Measurements from ENCODE around the gene TMEM108.

Gene TMEM108

GRCh38 chr3:133364704-133365103 lies 326.5 kb downstream of the TMEM108 start:
- no peak for DNase-seq

- no peak for DNase-seq
Measured at GRCh38 chr3:133366921-133367320, 328.7 kb downstream of the TMEM108 start.

- no peak for DNase-seq
Measured at GRCh38 chr3:133367403-133367802, 329.2 kb downstream of the TMEM108 start.

GRCh38 chr3:133367956-133368355 lies 329.8 kb downstream of the TMEM108 start:
- no peak for DNase-seq

DNA sequence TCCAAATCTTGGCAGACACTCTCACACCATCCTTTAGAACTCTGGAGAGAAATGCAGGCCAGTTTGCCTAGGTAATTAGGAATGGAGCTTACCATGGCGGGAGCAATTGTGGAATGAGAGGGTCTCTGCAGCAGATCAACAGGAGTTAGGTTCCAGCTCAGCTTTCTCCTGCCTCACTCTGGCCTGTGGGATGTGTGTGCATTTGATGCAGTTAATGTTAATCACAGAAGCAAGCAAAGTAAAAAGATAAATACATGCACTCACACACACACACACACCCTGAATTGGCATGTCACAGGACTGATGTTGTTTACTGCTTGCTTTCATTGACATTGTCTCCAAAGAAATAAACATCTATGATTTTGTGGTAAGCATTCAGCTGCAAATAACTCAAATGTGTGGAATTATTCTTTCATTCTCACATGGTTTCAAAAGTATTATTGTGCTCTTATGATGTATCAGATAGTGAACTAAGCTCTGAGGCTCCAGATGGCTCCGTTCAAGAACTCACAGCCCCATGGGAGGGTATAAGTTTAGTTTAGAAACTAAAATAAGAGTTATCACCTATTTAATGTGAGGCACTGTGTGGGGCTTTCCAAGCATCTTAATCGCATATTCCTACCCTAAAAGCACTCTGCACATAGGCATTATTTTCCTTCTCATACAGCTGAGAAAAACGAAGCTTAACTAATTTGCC lies 330.3 kb downstream of the TMEM108 start:
- DNase-seq, result no peak

DNA sequence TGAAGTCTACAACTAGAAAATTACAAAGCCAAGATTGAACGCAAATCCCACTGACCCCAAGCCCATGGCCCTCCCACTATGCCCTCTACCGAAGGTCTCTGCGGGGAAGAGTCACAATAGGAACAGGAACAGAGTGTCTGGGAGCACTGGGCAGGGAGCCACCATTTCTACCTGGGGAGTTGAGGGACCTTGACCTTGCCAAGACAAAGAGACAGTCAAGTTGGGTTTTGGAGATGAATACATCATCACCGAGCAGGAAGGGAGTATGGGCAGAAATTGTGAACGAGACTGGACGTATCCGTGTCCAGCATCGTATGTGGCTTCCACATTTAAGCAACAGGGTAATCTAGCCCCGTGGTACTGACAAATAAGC lies 330.9 kb downstream of the TMEM108 start:
- DNase-seq, result no peak

DNA sequence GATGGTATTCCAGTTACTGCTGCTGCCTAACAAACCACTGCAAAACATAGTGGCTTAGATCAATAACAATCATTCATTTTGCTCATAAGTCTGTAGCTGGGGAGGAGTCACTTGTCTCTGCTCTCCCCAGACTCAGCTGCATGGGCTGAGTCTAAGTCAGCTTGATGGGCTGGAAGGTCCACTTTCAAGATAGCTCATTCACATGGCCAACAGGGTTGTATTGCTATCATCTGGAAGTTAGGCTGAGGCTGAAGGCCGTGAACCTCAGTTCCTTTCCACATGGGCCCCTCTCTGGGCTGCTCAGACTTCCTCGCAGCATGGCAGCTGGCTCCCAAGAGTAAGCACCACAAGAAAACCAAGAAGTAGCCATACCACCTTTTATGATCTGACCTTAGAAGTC lies 333.0 kb downstream of the TMEM108 start:
- DNase-seq, result no peak

DNA sequence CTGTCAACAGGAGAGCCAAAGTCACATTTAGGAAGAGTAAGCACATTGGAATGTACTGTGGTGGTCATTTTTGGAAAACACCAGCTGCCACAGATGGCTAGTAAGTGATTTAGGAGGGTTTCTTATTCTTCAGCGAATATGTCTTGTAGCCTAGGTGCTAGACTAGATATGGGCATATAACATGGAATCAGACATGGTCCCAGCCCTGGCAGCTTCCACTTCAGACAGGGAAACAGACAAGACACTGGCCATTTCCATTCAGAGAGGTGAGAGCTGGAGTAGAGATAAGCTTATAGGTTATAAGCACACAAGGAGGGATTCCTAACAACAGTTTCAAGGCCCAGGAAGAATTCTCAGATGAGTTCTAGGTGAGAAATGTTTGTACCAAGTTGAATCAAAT lies 333.5 kb downstream of the TMEM108 start:
- no peak for DNase-seq

- peak; percentile 76 to 92 for DNase-seq
Measured at GRCh38 chr3:133374708-133375402, 336.7 kb downstream of the TMEM108 start.

DNA sequence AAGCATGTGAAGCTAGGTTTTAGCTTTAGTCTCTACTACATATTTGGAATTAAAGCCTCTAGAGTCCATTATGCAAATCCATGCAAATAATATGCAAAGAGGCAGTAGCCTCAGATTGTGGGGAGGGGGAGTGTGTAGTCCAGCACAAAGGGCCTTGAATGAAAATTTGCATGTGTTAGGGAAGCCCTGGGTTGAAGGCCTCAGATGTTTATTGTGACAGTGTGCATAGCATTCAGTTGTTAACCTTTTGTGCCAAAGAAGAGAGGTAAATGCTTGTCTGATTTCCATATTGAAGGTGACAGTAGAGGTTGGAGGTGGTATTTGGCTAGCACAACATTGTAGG lies 337.2 kb downstream of the TMEM108 start:
- DNase-seq, result peak; percentile 97 to 99

GRCh38 chr3:133376810-133377209 lies 338.6 kb downstream of the TMEM108 start:
- peak; percentile 14 to 30 for DNase-seq

DNA sequence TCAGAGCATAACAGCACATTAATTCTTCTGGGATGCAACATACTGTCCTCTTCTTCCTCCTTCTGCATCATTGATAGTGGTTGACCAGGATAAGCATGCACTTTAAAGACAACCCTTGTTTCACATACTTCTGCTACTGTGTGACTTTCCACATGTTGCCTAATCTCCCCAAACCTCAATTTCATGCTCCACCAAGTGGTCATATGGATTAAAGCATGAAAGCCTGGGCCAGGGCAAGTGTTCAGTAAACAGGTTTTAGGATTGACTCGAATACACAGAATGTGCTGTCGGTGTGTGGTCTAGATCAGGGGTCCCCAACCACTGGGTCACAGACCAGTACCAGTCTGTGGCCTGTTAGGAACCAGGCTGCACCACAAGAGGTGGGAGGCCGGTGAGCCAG lies 339.2 kb downstream of the TMEM108 start:
- DNase-seq, result peak; percentile 16 to 71

DNA sequence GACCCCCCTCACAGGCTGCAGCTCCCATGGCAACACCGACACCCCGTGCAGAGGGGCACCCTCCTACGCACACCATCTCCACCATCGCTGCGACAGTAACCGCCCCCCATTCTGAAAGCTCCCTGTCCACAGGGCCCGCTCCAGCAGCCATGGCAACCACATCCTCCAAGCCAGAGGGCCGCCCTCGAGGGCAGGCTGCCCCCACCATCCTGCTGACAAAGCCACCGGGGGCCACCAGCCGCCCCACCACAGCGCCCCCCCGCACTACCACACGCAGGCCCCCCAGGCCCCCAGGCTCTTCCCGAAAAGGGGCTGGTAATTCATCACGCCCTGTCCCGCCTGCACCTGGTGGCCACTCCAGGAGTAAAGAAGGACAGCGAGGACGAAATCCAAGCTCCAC lies 341.7 kb downstream of the TMEM108 start:
- DNase-seq, result no peak

- DNase-seq, result no peak
Measured at GRCh38 chr3:133380481-133381225, 342.5 kb downstream of the TMEM108 start.

DNA sequence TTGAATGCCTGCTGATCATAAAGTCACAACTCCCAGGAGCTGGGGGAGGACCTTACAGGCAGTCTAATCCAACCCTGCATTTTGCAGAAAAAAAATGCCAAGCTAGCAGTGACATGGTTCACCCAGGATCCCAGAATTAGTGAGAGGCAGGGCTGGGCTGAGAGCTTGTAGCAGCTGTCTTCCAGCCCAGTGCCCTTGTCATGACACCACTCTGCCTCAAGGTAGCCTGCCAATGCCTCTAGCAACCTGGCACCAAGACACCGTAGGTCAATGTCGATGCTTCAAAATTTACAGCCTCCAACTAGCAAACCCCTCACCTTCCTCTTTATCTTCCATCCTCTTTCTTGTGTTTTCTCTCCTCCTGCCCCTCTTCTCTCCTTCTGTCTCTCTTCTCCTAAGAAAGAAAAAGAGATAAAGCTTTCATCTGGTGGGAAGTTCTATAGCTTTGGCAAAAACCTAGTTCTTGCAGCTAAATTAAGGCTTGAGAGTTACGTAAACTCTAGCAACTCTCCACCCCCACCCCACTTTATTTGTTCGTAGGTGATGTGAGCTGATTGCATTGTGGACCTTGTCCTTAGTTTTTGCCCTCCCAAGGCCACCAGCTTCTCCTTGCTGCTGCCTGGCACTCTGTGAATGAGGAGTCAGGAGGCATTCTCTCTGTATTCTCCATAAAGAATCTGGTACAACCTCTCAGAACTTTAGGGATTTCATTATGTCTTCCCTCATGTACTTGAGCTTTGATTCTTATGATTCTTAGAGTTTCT lies 343.3 kb downstream of the TMEM108 start:
- DNase-seq, result no peak

DNA sequence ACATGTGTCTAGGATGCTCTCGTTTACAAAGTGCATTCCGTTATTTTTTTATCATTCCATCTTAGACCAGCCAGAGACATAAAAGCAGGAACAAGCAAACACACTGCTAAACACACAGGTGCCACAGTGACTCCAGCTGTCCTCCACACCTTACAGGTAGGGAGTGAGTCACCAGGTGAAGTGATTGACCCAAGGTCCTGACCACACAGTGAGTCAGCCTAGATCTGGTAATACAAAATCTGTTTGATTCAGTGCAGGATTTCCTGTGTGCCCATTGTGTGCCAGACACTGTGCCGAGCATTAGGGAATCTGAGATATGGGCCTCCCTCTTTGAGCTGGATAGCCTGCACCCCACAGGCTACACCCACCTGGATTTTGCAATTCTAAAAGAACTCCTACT lies 345.0 kb downstream of the TMEM108 start:
- DNase-seq, result no peak

- DNase-seq, result no peak
Measured at GRCh38 chr3:133383741-133384140, 345.6 kb downstream of the TMEM108 start.

- peak; percentile 17 to 80 for DNase-seq
Measured at GRCh38 chr3:133384331-133385027, 346.3 kb downstream of the TMEM108 start.

GRCh38 chr3:133386876-133387275 lies 348.7 kb downstream of the TMEM108 start:
- no peak for DNase-seq

DNA sequence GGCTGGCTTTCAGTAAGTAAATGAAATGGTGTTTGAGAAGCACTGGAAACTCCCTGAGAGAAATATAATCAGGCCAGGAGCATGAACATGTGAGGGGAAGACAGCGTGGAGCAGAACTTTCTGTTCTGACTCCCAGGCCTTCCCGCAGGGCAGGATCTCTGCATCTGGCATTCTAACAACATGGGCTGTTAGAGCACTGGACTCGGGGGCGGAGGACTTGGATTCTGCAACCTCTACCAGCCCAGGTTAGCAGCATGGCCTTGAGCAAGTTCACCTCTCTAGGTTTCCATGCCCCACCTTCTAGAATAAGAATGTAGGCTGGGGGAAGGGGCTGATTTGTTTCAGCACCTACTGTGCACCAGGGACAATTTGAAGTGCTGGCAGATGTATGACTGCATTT lies 349.1 kb downstream of the TMEM108 start:
- no peak for DNase-seq

DNA sequence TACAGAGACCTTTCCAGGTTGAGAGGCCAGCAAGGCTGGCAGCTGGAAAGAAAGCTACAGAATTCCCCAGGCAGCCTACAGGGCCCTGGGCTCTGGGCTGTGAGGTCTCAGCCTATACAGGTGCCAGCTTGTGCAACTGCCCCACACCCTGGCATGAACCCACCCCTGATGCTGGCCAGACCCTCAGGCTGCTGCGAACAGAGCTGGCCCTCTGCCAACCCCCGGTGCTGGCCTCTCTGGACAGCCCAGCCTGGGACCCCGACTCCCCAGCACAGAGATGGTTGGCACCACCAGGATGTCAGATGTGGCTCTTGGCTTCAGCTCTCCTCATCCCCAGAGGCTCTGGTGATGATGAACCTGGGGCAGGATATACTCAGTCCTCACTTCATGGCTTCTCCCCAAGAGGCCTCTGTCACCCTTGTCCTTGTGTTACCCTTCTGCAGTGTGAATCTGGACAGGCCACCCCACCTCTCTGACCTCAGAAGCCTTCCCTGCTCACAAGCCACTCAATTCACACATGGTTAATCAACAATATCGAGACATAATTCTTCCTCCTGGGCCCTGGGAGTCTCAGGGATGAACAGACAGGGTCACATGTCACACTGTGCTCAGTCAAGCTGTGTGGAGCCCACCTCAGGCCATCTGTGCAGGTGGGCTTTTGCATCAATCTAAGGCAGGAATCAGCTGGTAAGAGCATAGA lies 350.7 kb downstream of the TMEM108 start:
- no peak for DNase-seq

DNA sequence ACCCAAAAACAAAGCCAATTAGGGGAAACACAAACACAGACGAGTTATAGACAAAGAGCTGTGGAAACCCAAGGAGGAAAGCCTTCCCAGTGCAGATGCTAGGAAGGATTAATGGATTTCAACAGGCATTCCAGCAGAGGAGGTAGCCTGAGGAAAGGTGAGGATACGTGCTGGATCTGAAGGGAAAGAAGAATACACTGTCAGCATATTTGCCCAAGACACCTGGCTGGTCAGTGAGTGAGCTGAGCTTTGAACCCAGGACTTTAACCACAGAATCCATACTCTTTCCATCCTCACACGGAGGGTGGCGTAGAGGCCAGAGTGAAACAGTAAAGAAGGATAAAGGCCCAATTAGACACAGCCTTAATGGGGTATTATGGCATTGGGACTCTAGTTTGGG lies 352.5 kb downstream of the TMEM108 start:
- DNase-seq, result no peak
